ENCODE results near the gene TRPT1. TPM values are rescaled to one million over a fixed set of nuclear protein-coding genes. Genes with fewer than 3 reads are reported as not detected.

The TRPT1 gene
- polyA plus RNA-seq, 3 donors = 24.8 to 34.6 (median 31.6) TPM

GRCh38 chr11:64250415-64251015, 24.5 kb upstream of the TRPT1 start:
- H3K36me3 ChIP-seq (replicated peaks in 1 of 2; ENCODE audit: control insufficient read depth in 1 of 2, insufficient read depth in 2 of 2, low read length in 2 of 2) = peaks cover 9 to 14% of the 10 kb centered on the region in 2 donors
- peak overlapping the region in 1 of 7 donors; percentile 66 for H3K27ac Mint-ChIP-seq
- peak overlapping the region; percentile 69 for H3K9ac ChIP-seq (ENCODE audit: insufficient read depth, low read length, poor library complexity, severe bottlenecking)
- intact Hi-C loops (cut with micrococcal nuclease) = loop anchor here in 1 of 2 donors (2.0 to 5.0 kb wide), 2 partner anchors 37 to 50 kb away; partner anchors contain the start of genes CATSPERZ and GPR137
- peaks cover 3 to 10% (median 8%) of the 10 kb centered on the region in 3 donors for H3K27me3 Mint-ChIP-seq (ENCODE audit: low read depth in 3 of 3)
- TF ChIP-seq CTCF (IDR thresholded peaks at IDR 0.05) = no peak
- H3K4me1 ChIP-seq (ENCODE audit: control insufficient read depth in 1 of 2, insufficient read depth in 2 of 2, low read length in 2 of 2) = peaks cover 44 to 62% of the 10 kb centered on the region in 2 donors
- peaks cover 45% of the 10 kb centered on the region for H3K4me1 Mint-ChIP-seq
- H3K4me2 ChIP-seq (replicated peaks; ENCODE audit: extremely low read depth, low read length, poor library complexity, severe bottlenecking) = peak overlapping the region; percentile 98
- H3K79me2 ChIP-seq (ENCODE audit: insufficient read depth, low read length) = peaks cover 26% of the 10 kb centered on the region
- peak overlapping the region; percentile 79 for H2AFZ ChIP-seq (ENCODE audit: insufficient read depth, low read depth, low read length, poor library complexity, severe bottlenecking)
- H3K36me3 Mint-ChIP-seq = peaks cover 10 to 15% of the 10 kb centered on the region in 2 donors
- no peaks in the 10 kb centered on the region for H3K9me3 Mint-ChIP-seq
- H3K4me3 Mint-ChIP-seq = peak overlapping the region; percentile 81 to 90
- H4K20me1 ChIP-seq (ENCODE audit: insufficient read depth, low read length) = peaks cover 28% of the 10 kb centered on the region
- WGBS (ENCODE audit: insufficient coverage) = 26% methylated on average over 12 of the region's 13 CpGs
- no peaks in the 10 kb centered on the region for H3K9me3 ChIP-seq (replicated peaks in 1 of 2; ENCODE audit: control insufficient read depth in 1 of 2, insufficient read depth in 1 of 2, low read length in 2 of 2)
- no peak for DNase-seq
- no peak overlapping the region for H3K27ac ChIP-seq (ENCODE audit: low read depth in 1 of 2, low read length in 2 of 2)
- no peaks in the 10 kb centered on the region for H3K27me3 ChIP-seq (ENCODE audit: control insufficient read depth in 2 of 2, insufficient read depth in 2 of 2, low read length in 2 of 2)
- peak overlapping the region in 2 of 3 experiments; percentile 38 to 87 for H3K4me3 ChIP-seq (replicated peaks in 1 of 3; ENCODE audit: low read depth in 2 of 3, low read length in 3 of 3)

- no peak for DNase-seq
- no peaks in the 10 kb centered on the region for H3K27me3 ChIP-seq (ENCODE audit: control insufficient read depth in 2 of 2, insufficient read depth in 2 of 2, low read length in 2 of 2)
- no peak overlapping the region for H2AFZ ChIP-seq (ENCODE audit: insufficient read depth, low read depth, low read length, poor library complexity, severe bottlenecking)
- H3K4me1 ChIP-seq (ENCODE audit: control insufficient read depth in 1 of 2, insufficient read depth in 2 of 2, low read length in 2 of 2) = peaks cover 52 to 69% of the 10 kb centered on the region in 2 donors
- no peak for TF ChIP-seq CTCF (IDR thresholded peaks at IDR 0.05)
- H3K9ac ChIP-seq (ENCODE audit: insufficient read depth, low read length, poor library complexity, severe bottlenecking) = no peak overlapping the region
- intact Hi-C loops (cut with micrococcal nuclease) = loop anchor here in 1 of 2 donors (2.0 to 5.0 kb wide), 2 partner anchors 38 to 51 kb away; partner anchors contain the start of genes CATSPERZ and GPR137
- Mint-ChIP-seq H3K27me3 (ENCODE audit: low read depth in 3 of 3) (peaks cover 3 to 10% (median 7%) of the 10 kb centered on the region in 3 donors), H3K9me3 (no peaks in the 10 kb centered on the region), H3K27ac (no peak overlapping the region), H3K4me1 (peaks cover 52% of the 10 kb centered on the region), H3K36me3 (peaks cover 3 to 8% of the 10 kb centered on the region in 2 donors), H3K4me3 (peak overlapping the region in 1 of 2 donors; percentile 15)
- no peaks in the 10 kb centered on the region for H3K9me3 ChIP-seq (replicated peaks in 1 of 2; ENCODE audit: control insufficient read depth in 1 of 2, insufficient read depth in 1 of 2, low read length in 2 of 2)
- WGBS (ENCODE audit: insufficient coverage) = 82% methylated on average over 3 of the region's 8 CpGs
- H3K4me3 ChIP-seq (replicated peaks in 1 of 3; ENCODE audit: low read depth in 2 of 3, low read length in 3 of 3) = no peak overlapping the region
- H3K36me3 ChIP-seq (replicated peaks in 1 of 2; ENCODE audit: control insufficient read depth in 1 of 2, insufficient read depth in 2 of 2, low read length in 2 of 2) = peaks cover 2 to 7% of the 10 kb centered on the region in 2 donors
- no peak overlapping the region for H3K27ac ChIP-seq (ENCODE audit: low read depth in 1 of 2, low read length in 2 of 2)
- peaks cover 33% of the 10 kb centered on the region for H3K79me2 ChIP-seq (ENCODE audit: insufficient read depth, low read length)
- H4K20me1 ChIP-seq (ENCODE audit: insufficient read depth, low read length) = peaks cover 28% of the 10 kb centered on the region
- no peak overlapping the region for H3K4me2 ChIP-seq (replicated peaks; ENCODE audit: extremely low read depth, low read length, poor library complexity, severe bottlenecking)
Observed at GRCh38 chr11:64249563-64250414, 23.8 kb upstream of the TRPT1 start.
